T-cell (primary cell): ENCODE data around the gene MAST3. TPM values are rescaled to one million over a fixed set of nuclear protein-coding genes. Genes with fewer than 3 reads are reported as not detected.
A peak's percentile ranks its signal among the peaks of the same experiment; 100 is the strongest.

Experiments
- ATAC-seq, 4 experiments: fragments of 200-7000 bp in 3 of 4; fragments of 150-1000 bp in 1 of 4; cut with Tn5 transposase; replicated peaks in 1 of 4; 1 replicate in 3 of 4; 2 replicates in 1 of 4; pipeline ENCODE4 v1.10.0; 2021; ENCODE audit warnings: moderate library complexity in 3 of 4, mild to moderate bottlenecking in 2 of 4, moderate number of reproducible peaks in 1 of 4
- CTCF ChIA-PET, 2 donors: fragments of 300-600 bp; sonication (Branson Sonifier 250); formaldehyde crosslinking; loops; one replicate each; lab custom pipeline; 2022; ENCODE audit warnings: antibody characterized with exemption in 2 of 2; lab: Charles Lee
- POLR2A ChIA-PET, 2 donors: fragments of 300-600 bp; sonication (Branson Sonifier 250); formaldehyde crosslinking; loops; one replicate each; lab custom pipeline; 2022; ENCODE audit warnings: antibody characterized with exemption in 2 of 2; lab: Charles Lee
- DNase-seq, 35 experiments: peaks; one replicate each; pipeline versions ENCODE4 v3.0.0 to v3.0.0-alpha.2; 2013 to 2023
- H3K27ac ChIP-seq: one replicate; pipeline ENCODE4 v1.5.1; 2013; ENCODE audit warnings: low read length
- H3K27me3 ChIP-seq, 2 experiments: replicated peaks in 1 of 2; 1 replicate in 1 of 2; 2 replicates in 1 of 2; pipeline versions ENCODE4 v1.6.1 to v1.7.0; 2013; ENCODE audit warnings: low read length in 1 of 2, mixed read lengths in 1 of 2; ENCODE audit not compliant: control insufficient read depth in 2 of 2, insufficient read depth in 2 of 2; ENCODE audit errors: extremely low read depth in 1 of 2
- H3K36me3 ChIP-seq, 2 donors: 1 replicate in 1 of 2; 2 replicates in 1 of 2; pipeline versions ENCODE4 v1.6.1 to v1.7.0; 2013; ENCODE audit warnings: low read length in 1 of 2; ENCODE audit not compliant: control insufficient read depth in 2 of 2, insufficient read depth in 1 of 2; ENCODE audit errors: extremely low read depth in 1 of 2
- H3K4me1 ChIP-seq, 2 experiments: 1 replicate in 1 of 2; 2 replicates in 1 of 2; pipeline versions ENCODE4 v1.6.1 to v1.7.0; 2013; ENCODE audit warnings: low read length in 2 of 2, mixed read lengths in 1 of 2; ENCODE audit not compliant: insufficient read depth in 2 of 2, control insufficient read depth in 1 of 2; ENCODE audit errors: extremely low read depth in 1 of 2
- H3K4me3 ChIP-seq, 2 donors: 1 replicate in 1 of 2; 2 replicates in 1 of 2; pipeline versions ENCODE4 v1.5.1 to v1.7.0; 2013; ENCODE audit warnings: mild to moderate bottlenecking in 2 of 2, low read length in 1 of 2, moderate library complexity in 1 of 2; ENCODE audit not compliant: control insufficient read depth in 1 of 2; ENCODE audit errors: extremely low read depth in 1 of 2
- H3K9me3 ChIP-seq: 2 replicates; pipeline ENCODE4 v1.7.0; 2013
- H3K27ac Mint-ChIP-seq, 2 donors: one replicate each; pipeline ENCODE4 v1.8.0; 2020 to 2021; ENCODE audit warnings: mild to moderate bottlenecking in 2 of 2, mixed read lengths in 2 of 2
- H3K27me3 Mint-ChIP-seq, 2 donors: one replicate each; pipeline ENCODE4 v1.8.0; 2021 to 2022; ENCODE audit warnings: mixed read lengths in 2 of 2
- H3K36me3 Mint-ChIP-seq: one replicate; pipeline ENCODE4 v1.8.0; 2021; ENCODE audit warnings: mixed read lengths
- H3K4me1 Mint-ChIP-seq, 3 donors: one replicate each; pipeline ENCODE4 v1.8.0; 2020 to 2022; ENCODE audit warnings: mixed read lengths in 3 of 3, mild to moderate bottlenecking in 1 of 3
- H3K4me3 Mint-ChIP-seq, 3 donors: one replicate each; pipeline ENCODE4 v1.8.0; 2020 to 2022; ENCODE audit warnings: mild to moderate bottlenecking in 3 of 3, mixed read lengths in 3 of 3, moderate library complexity in 3 of 3
- H3K9me3 Mint-ChIP-seq, 3 donors: one replicate each; pipeline ENCODE4 v1.8.0; 2020 to 2022; ENCODE audit warnings: mixed read lengths in 3 of 3
- WGBS: methylation state at CpG from one replicate; pipeline ENCODE4 v1.1.5; 2013; ENCODE audit warnings: missing lambda C conversion rate; ENCODE audit not compliant: insufficient coverage; 5-methylcytosine and 5-hydroxymethylcytosine counted together
- total RNA-seq, 35 experiments: library from RNA in 6 of 35; stranded (reverse) in 6 of 35; fragments of 120-200 nt in 1 of 35; gene quantifications; one replicate each; pipeline versions ENCODE4 v1.2.1 to v1.2.4 and lab custom pipeline; 2013 to 2026

The MAST3 gene
- total RNA-seq, 5 donors from 2014 or later (not counting 1 experiment from before 2014, with no cell fraction given): 42.0 to 60.2 (median 53.2) TPM

GRCh38 chr19:18117364-18117691 lies 19.8 kb downstream of the MAST3 start:
- Histone ChIP-seq H3K27ac (peak overlapping the region; percentile 72), H3K4me3 (peak overlapping the region in 1 of 2 donors; percentile 18), H3K27me3 (no peaks in the 10 kb centered on the region), H3K36me3 (peaks cover 16 to 17% of the 10 kb centered on the region in 2 donors), H3K9me3 (no peaks in the 10 kb centered on the region), H3K4me1 (peaks cover 11 to 60% of the 10 kb centered on the region in 2 experiments)
- ATAC-seq: no peak
- ChIA-PET CTCF (interaction anchor here in 1 of 2 donors (1.0 kb wide), 1 partner anchor 13 kb away, joined by 3 read pairs; no protein-coding TSS in a partner anchor), POLR2A (interaction anchor here in 1 of 2 donors (0.6 kb wide), 1 partner anchor 34 kb away, joined by 3 read pairs; no protein-coding TSS in a partner anchor)
- H3K36me3 Mint-ChIP-seq: peaks cover 2% of the 10 kb centered on the region
- peak overlapping the region; percentile 84 to 91 for H3K27ac Mint-ChIP-seq
- DNase-seq: no peak
- peaks cover 34 to 50% (median 44%) of the 10 kb centered on the region in 3 donors for H3K4me1 Mint-ChIP-seq
- peak overlapping the region; percentile 61 to 83 (median 71) for H3K4me3 Mint-ChIP-seq
- WGBS: 47% methylated on average over 10 of the region's 11 CpGs
- H3K9me3 Mint-ChIP-seq: no peaks in the 10 kb centered on the region
- H3K27me3 Mint-ChIP-seq: no peaks in the 10 kb centered on the region

- CTCF ChIA-PET: interaction anchor here in 1 of 2 donors (0.6 to 1.0 kb wide), 2 partner anchors 13 to 127 kb away, joined by 3 read pairs; no protein-coding TSS in a partner anchor
- H3K27me3 ChIP-seq: no peaks in the 10 kb centered on the region
- Mint-ChIP-seq H3K9me3 (no peaks in the 10 kb centered on the region), H3K27me3 (no peaks in the 10 kb centered on the region), H3K4me1 (peaks cover 32 to 46% (median 41%) of the 10 kb centered on the region in 3 donors), H3K36me3 (peaks cover 5% of the 10 kb centered on the region), H3K4me3 (peak overlapping the region; percentile 83 to 90 (median 83)), H3K27ac (peak overlapping the region; percentile 97)
- ATAC-seq: peak; percentile 81 to 87 (median 84)
- peaks cover 17 to 22% of the 10 kb centered on the region in 2 donors for H3K36me3 ChIP-seq
- WGBS: under 1% methylated on average over 57 of the region's 86 CpGs
- H3K4me3 ChIP-seq: peak overlapping the region; percentile 77 to 84
- POLR2A ChIA-PET: interaction anchor here in 1 of 2 donors (0.6 kb wide), 1 partner anchor 33 kb away, joined by 3 read pairs; no protein-coding TSS in a partner anchor
- H3K27ac ChIP-seq: peak overlapping the region; percentile 81
- H3K4me1 ChIP-seq: peaks cover 11 to 57% of the 10 kb centered on the region in 2 experiments
- peak; percentile 83 to 98 (median 93) for DNase-seq
- no peaks in the 10 kb centered on the region for H3K9me3 ChIP-seq
Observed at GRCh38 chr19:18117692-18118378, 20.3 kb downstream of the MAST3 start.

GRCh38 chr19:18118420-18119012 lies 20.9 kb downstream of the MAST3 start:
- peak overlapping the region; percentile 77 to 84 for H3K4me3 ChIP-seq
- DNase-seq (no peak), ATAC-seq (no peak)
- Mint-ChIP-seq H3K4me1 (peaks cover 31 to 45% (median 40%) of the 10 kb centered on the region in 3 donors), H3K27ac (peak overlapping the region; percentile 97), H3K27me3 (no peaks in the 10 kb centered on the region), H3K4me3 (peak overlapping the region; percentile 83 to 90 (median 83)), H3K9me3 (no peaks in the 10 kb centered on the region), H3K36me3 (peaks cover 6% of the 10 kb centered on the region)
- CTCF ChIA-PET: no interaction called here
- H3K27me3 ChIP-seq: no peaks in the 10 kb centered on the region
- POLR2A ChIA-PET: no interaction called here
- WGBS: 4% methylated on average over 4 of the region's 14 CpGs
- H3K36me3 ChIP-seq: peaks cover 24 to 29% of the 10 kb centered on the region in 2 donors
- H3K9me3 ChIP-seq: no peaks in the 10 kb centered on the region
- H3K27ac ChIP-seq: peak overlapping the region; percentile 81
- H3K4me1 ChIP-seq: peaks cover 11 to 52% of the 10 kb centered on the region in 2 experiments

- Mint-ChIP-seq H3K4me3 (peak overlapping the region; percentile 83 to 90 (median 83)), H3K27me3 (no peaks in the 10 kb centered on the region), H3K36me3 (peaks cover 9% of the 10 kb centered on the region), H3K9me3 (no peaks in the 10 kb centered on the region), H3K27ac (peak overlapping the region; percentile 97), H3K4me1 (peaks cover 31 to 42% (median 40%) of the 10 kb centered on the region in 3 donors)
- peak overlapping the region; percentile 81 for H3K27ac ChIP-seq
- H3K4me1 ChIP-seq: peaks cover 11 to 54% of the 10 kb centered on the region in 2 experiments
- H3K27me3 ChIP-seq: no peaks in the 10 kb centered on the region
- DNase-seq (peak in 34 of 35 experiments; percentile 32 to 78 (median 52)), ATAC-seq (peak; percentile 63 to 68 (median 65))
- CTCF ChIA-PET: interaction anchor here in 1 of 2 donors (0.6 to 1.0 kb wide), 2 partner anchors 28 to 260 kb away, joined by 3 read pairs; no protein-coding TSS in a partner anchor
- 3% methylated on average over 13 of the region's 13 CpGs for WGBS
- POLR2A ChIA-PET: no interaction called here
- no peaks in the 10 kb centered on the region for H3K9me3 ChIP-seq
- peak overlapping the region; percentile 77 to 84 for H3K4me3 ChIP-seq
- H3K36me3 ChIP-seq: peaks cover 23 to 35% of the 10 kb centered on the region in 2 donors
Observed at GRCh38 chr19:18119013-18119716, 21.6 kb downstream of the MAST3 start.

GRCh38 chr19:18119717-18120105 lies 22.1 kb downstream of the MAST3 start:
- Mint-ChIP-seq H3K4me3 (peak overlapping the region; percentile 83 to 90 (median 83)), H3K4me1 (peaks cover 28 to 42% (median 40%) of the 10 kb centered on the region in 3 donors), H3K27me3 (no peaks in the 10 kb centered on the region), H3K36me3 (peaks cover 14% of the 10 kb centered on the region), H3K27ac (peak overlapping the region; percentile 97), H3K9me3 (no peaks in the 10 kb centered on the region)
- peaks cover 21 to 41% of the 10 kb centered on the region in 2 donors for H3K36me3 ChIP-seq
- peaks cover 11 to 55% of the 10 kb centered on the region in 2 experiments for H3K4me1 ChIP-seq
- H3K9me3 ChIP-seq: no peaks in the 10 kb centered on the region
- ChIA-PET CTCF (interaction anchor here in 1 of 2 donors (0.6 to 1.0 kb wide), 2 partner anchors 28 to 261 kb away, joined by 3 read pairs; no protein-coding TSS in a partner anchor), POLR2A (no interaction called here)
- no peaks in the 10 kb centered on the region for H3K27me3 ChIP-seq
- ATAC-seq (peak; percentile 34 to 54 (median 45)), DNase-seq (peak in 34 of 35 experiments; percentile 45 to 77 (median 60))
- H3K27ac ChIP-seq: peak overlapping the region; percentile 81
- 9% methylated on average over 8 of the region's 14 CpGs for WGBS
- peak overlapping the region; percentile 77 to 84 for H3K4me3 ChIP-seq
